ENCODE results near the gene CSRNP2. TPM values are rescaled to one million over a fixed set of nuclear protein-coding genes. Genes with fewer than 3 reads are reported as not detected.
"Not testable (repeated sequence)": the region's sequence is repeated elsewhere in the genome, so short reads cannot be mapped to it uniquely, and the experiment has no call there.

Gene CSRNP2
- total and polyA plus RNA-seq, 12 donors, result 7.7 to 25.3 (median 15.8) TPM

DNA sequence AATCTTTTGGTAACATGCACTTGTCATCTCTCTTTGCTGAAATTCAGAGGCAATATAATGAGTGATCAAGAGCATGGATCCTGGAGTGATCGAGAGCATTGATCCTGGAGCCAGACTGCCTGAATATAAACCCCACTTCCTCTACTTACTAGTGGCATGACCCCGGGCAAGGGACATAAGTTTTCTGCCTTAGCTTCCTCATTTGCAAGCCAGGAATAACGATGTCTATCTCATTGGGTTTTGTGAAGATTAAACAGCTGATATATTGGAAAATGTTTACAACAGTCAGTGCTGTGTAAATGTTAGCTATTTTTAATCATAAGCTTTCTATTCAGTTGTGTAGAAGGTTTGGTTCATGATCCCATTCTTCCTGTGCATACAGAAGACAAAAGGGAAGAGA lies 2.4 kb upstream of the CSRNP2 start:
- no peak for TF ChIP-seq CTCF (IDR thresholded peaks at IDR 0.05)
- intact Hi-C loops (cut with DNase I), result loop anchor here in 3 of 10 donors (10.0 kb wide), 1 partner anchor 149 kb away; the partner anchor contains the start of gene DAZAP2 (in 3 of the 3)
- no peak for ATAC-seq
- H3K4me1 ChIP-seq, result peaks cover 0 to 26% (median 20%) of the 10 kb centered on the region in 9 donors
- H3K27ac ChIP-seq, result no peak overlapping the region
- WGBS, 2 donors, result 84 to 85% methylated on average over 3 of the region's 3 CpGs
- H3K4me3 ChIP-seq, result no peak overlapping the region
- no peaks in the 10 kb centered on the region for H3K27me3 ChIP-seq
- H3K36me3 ChIP-seq, result peaks cover 0 to 20% (median 0%) of the 10 kb centered on the region in 9 donors
- DNase-seq, result no peak
- H3K9me3 ChIP-seq, result no peaks in the 10 kb centered on the region

- Histone ChIP-seq H3K27ac (peak overlapping the region; percentile 64 to 98 (median 96)), H3K4me1 (peaks cover 0 to 35% (median 26%) of the 10 kb centered on the region in 9 donors), H3K9me3 (no peaks in the 10 kb centered on the region), H3K4me3 (peak overlapping the region; percentile 70 to 98 (median 90)), H3K27me3 (no peaks in the 10 kb centered on the region), H3K36me3 (peaks cover 0 to under 1% (median 0%) of the 10 kb centered on the region in 9 donors)
- ATAC-seq, result peak in 6 of 8 donors; percentile 2 to 11 (median 10)
- no peak for TF ChIP-seq CTCF (IDR thresholded peaks at IDR 0.05)
- 0 to 2% methylated on average over 18 of the region's 18 CpGs for WGBS, 2 donors
- DNase-seq, result peak in 1 of 2 donors; percentile 16
- intact Hi-C loops (cut with DNase I), result loop anchor here in 5 of 10 donors (2.0 to 10.0 kb wide), 3 partner anchors 34 to 152 kb away; partner anchors contain the start of genes DAZAP2 (in 3 of the 5) and LETMD1 (in 3 of the 5)
Measured at GRCh38 chr12:51082561-51083125, 753 bp downstream of the CSRNP2 start.

DNA sequence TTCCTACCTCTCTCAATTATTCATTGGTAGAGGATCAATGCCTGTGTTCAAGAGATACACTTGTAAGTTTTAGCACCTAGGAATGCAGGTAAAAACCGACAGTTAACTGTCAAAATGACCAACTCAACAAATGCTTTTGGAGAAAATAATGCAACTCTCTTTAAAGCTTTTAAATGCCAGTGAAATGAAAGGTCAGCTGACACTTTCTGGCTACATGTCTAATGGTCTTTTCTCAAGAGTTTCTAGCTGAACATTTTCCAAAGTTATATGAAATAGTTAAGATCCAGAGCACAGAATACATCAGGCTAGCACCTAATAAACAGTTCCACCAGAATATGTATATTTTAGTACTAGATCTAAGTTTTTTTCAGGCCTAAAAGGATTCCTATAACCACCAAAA lies 2.0 kb downstream of the CSRNP2 start:
- peak overlapping the region in 1 of 10 donors; percentile 93 for H3K4me3 ChIP-seq
- H3K27ac ChIP-seq, result peak overlapping the region in 3 of 10 donors; percentile 96 to 97 (median 96)
- no peak for TF ChIP-seq CTCF (IDR thresholded peaks at IDR 0.05)
- H3K9me3 ChIP-seq, result no peaks in the 10 kb centered on the region
- peaks cover 0 to 4% (median 0%) of the 10 kb centered on the region in 9 donors for H3K36me3 ChIP-seq
- H3K4me1 ChIP-seq, result peaks cover 0 to 47% (median 37%) of the 10 kb centered on the region in 9 donors
- 80 to 95% methylated on average over 1 of the region's 1 CpG for WGBS, 2 donors
- intact Hi-C loops (cut with DNase I), result loop anchor here in 3 of 10 donors (5.0 to 10.0 kb wide), 2 partner anchors 34 to 153 kb away; partner anchors contain the start of genes DAZAP2 (in 3 of the 3) and LETMD1 (in 1 of the 3)
- ATAC-seq (no peak), DNase-seq (no peak)
- no peaks in the 10 kb centered on the region for H3K27me3 ChIP-seq

GRCh38 chr12:51080136-51080535 lies 3.3 kb downstream of the CSRNP2 start:
- peaks cover 2 to 60% (median 50%) of the 10 kb centered on the region in 9 donors for H3K4me1 ChIP-seq
- H3K9me3 ChIP-seq, result no peaks in the 10 kb centered on the region
- no peak for DNase-seq
- H3K4me3 ChIP-seq, result no peak overlapping the region
- intact Hi-C loops (cut with DNase I), result loop anchor here in 3 of 10 donors (5.0 to 10.0 kb wide), 2 partner anchors 33 to 155 kb away; partner anchors contain the start of genes DAZAP2 (in 3 of the 3) and LETMD1 (in 1 of the 3)
- H3K36me3 ChIP-seq, result peaks cover 0 to 16% (median 0%) of the 10 kb centered on the region in 9 donors
- 59 to 79% methylated on average over 3 to 4 of the region's 4 CpGs for WGBS, 2 donors
- no peak overlapping the region for H3K27ac ChIP-seq
- no peak for ATAC-seq
- no peaks in the 10 kb centered on the region for H3K27me3 ChIP-seq
- TF ChIP-seq CTCF (IDR thresholded peaks at IDR 0.05), result no peak

- H3K27ac ChIP-seq; DNase-seq; H3K27me3 ChIP-seq; H3K4me3 ChIP-seq; H3K9me3 ChIP-seq; intact Hi-C loops (cut with DNase I); ATAC-seq: not testable (repeated sequence)
- H3K36me3 ChIP-seq, result peaks cover 0 to 25% (median under 1%) of the 10 kb centered on the region in 9 donors
- WGBS, 2 donors, result 98% methylated on average over 6 of the region's 6 CpGs
- peaks cover 2 to 65% (median 50%) of the 10 kb centered on the region in 9 donors for H3K4me1 ChIP-seq
Measured at GRCh38 chr12:51078866-51079265, 4.5 kb downstream of the CSRNP2 start.

GRCh38 chr12:51078346-51078745 lies 5.0 kb downstream of the CSRNP2 start:
- Histone ChIP-seq H3K27ac (peak overlapping the region in 6 of 10 donors; percentile 16 to 66 (median 56)), H3K36me3 (peaks cover 0 to 30% (median 6%) of the 10 kb centered on the region in 9 donors), H3K4me1 (peaks cover 2 to 65% (median 50%) of the 10 kb centered on the region in 9 donors)
- intact Hi-C loops (cut with DNase I); H3K9me3 ChIP-seq; DNase-seq; H3K27me3 ChIP-seq; H3K4me3 ChIP-seq; ATAC-seq: not testable (repeated sequence)
- 72 to 81% methylated on average over 5 of the region's 5 CpGs for WGBS, 2 donors

All from heart right ventricle (tissue), 16 donors.